HG02870 (cell line): Measurements from ENCODE around the gene FAM43B.

Source experiments
- ATAC-seq: cut with Tn5 transposase; IDR thresholded peaks from one replicate; pipeline ENCODE4 v1.9.1; 2021; ENCODE audit warnings: mild to moderate bottlenecking, moderate library complexity; ENCODE audit not compliant: unreplicated experiment

The FAM43B gene

GRCh38 chr1:20551161-20551560 is 1.2 kb upstream of the FAM43B start:
- ATAC-seq: no peak

GRCh38 chr1:20552728-20553445 is 514 bp downstream of the FAM43B start:
- no peak for ATAC-seq

GRCh38 chr1:20555025-20555757 is 2.8 kb downstream of the FAM43B start:
- ATAC-seq: no peak

GRCh38 chr1:20555758-20556120 is 3.4 kb downstream of the FAM43B start:
- ATAC-seq: no peak

GRCh38 chr1:20558191-20558590 is 5.8 kb downstream of the FAM43B start:
- no peak for ATAC-seq

GRCh38 chr1:20560966-20561365 is 8.6 kb downstream of the FAM43B start:
- ATAC-seq: no peak

- no peak for ATAC-seq
Observed at GRCh38 chr1:20565234-20565633, 12.9 kb downstream of the FAM43B start.

GRCh38 chr1:20569523-20570098 is 17.2 kb downstream of the FAM43B start:
- no peak for ATAC-seq

- no peak for ATAC-seq
Observed at GRCh38 chr1:20571427-20571826, 19.1 kb downstream of the FAM43B start.

- no peak for ATAC-seq
Observed at GRCh38 chr1:20573987-20574386, 21.6 kb downstream of the FAM43B start.

- no peak for ATAC-seq
Observed at GRCh38 chr1:20574686-20575540, 22.5 kb downstream of the FAM43B start.

GRCh38 chr1:20575541-20576336 is 23.4 kb downstream of the FAM43B start:
- ATAC-seq: no peak

GRCh38 chr1:20578062-20578461 is 25.7 kb downstream of the FAM43B start:
- ATAC-seq: no peak

GRCh38 chr1:20578721-20579395 is 26.5 kb downstream of the FAM43B start:
- no peak for ATAC-seq

- no peak for ATAC-seq
Observed at GRCh38 chr1:20584890-20585289, 32.5 kb downstream of the FAM43B start.

- ATAC-seq: no peak
Observed at GRCh38 chr1:20586953-20587660, 34.7 kb downstream of the FAM43B start.

GRCh38 chr1:20587661-20588053 is 35.3 kb downstream of the FAM43B start:
- no peak for ATAC-seq

GRCh38 chr1:20588634-20589225 is 36.4 kb downstream of the FAM43B start, which contains the start of gene CDA:
Gene CDA, plus strand, starts transcription at chr1:20589097. Its CDS starts 33 bp downstream, at chr1:20589130.
- no peak for ATAC-seq
